Parathyroid adenoma (tissue), 2 donors: ENCODE data around the gene BAZ1A.

Experiments
- H2AFZ ChIP-seq: fragments of 300-600 bp; sonication (generic); one replicate; pipeline ENCODE4 v1.7.0; 2017; ENCODE audit warnings: antibody characterized with exemption, mild to moderate bottlenecking
- H3K27ac ChIP-seq: fragments of 300-600 bp; sonication (generic); one replicate; pipeline ENCODE4 v1.7.0; 2017
- H3K27me3 ChIP-seq: fragments of 300-600 bp; sonication (generic); one replicate; pipeline ENCODE4 v1.7.0; 2017; ENCODE audit warnings: low read length; ENCODE audit not compliant: control insufficient read depth, insufficient read depth
- H3K36me3 ChIP-seq: fragments of 300-600 bp; sonication (generic); one replicate; pipeline ENCODE4 v1.7.0; 2017; ENCODE audit warnings: low read length; ENCODE audit not compliant: control insufficient read depth, insufficient read depth
- H3K4me1 ChIP-seq: fragments of 300-600 bp; sonication (generic); one replicate; pipeline ENCODE4 v1.7.0; 2017; ENCODE audit warnings: control low read depth
- H3K4me2 ChIP-seq: fragments of 300-600 bp; sonication (generic); one replicate; pipeline ENCODE4 v1.7.0; 2017; ENCODE audit warnings: low read length
- H3K4me3 ChIP-seq: fragments of 300-600 bp; sonication (generic); one replicate; pipeline ENCODE4 v1.7.0; 2017; ENCODE audit warnings: low read depth, low read length
- H3K79me2 ChIP-seq: fragments of 300-600 bp; sonication (generic); one replicate; pipeline ENCODE4 v1.7.0; 2017; ENCODE audit warnings: control low read depth
- H3K9ac ChIP-seq: fragments of 300-600 bp; sonication (generic); one replicate; pipeline ENCODE4 v1.7.0; 2017; ENCODE audit warnings: mild to moderate bottlenecking
- H3K9me3 ChIP-seq: fragments of 300-600 bp; sonication (generic); one replicate; pipeline ENCODE4 v1.7.0; 2017; ENCODE audit warnings: low read length; ENCODE audit not compliant: control insufficient read depth
- TF ChIP-seq, protein P1 (sequence below): fragments of 300-600 bp; sonication (generic); IDR thresholded peaks from one replicate; pipeline ENCODE4 v1.7.0; 2017; ENCODE audit warnings: antibody characterized with exemption, mild to moderate bottlenecking
- donor health status: primary hyperparathyroidism.

BAZ1A gene

GRCh38 chr14:34875031-34875922, at the start of gene BAZ1A:
BAZ1A (minus strand) TSS chr14:34875360; CDS start chr14:34874604, 756 bp downstream.
- TF ChIP-seq, protein P1, sequence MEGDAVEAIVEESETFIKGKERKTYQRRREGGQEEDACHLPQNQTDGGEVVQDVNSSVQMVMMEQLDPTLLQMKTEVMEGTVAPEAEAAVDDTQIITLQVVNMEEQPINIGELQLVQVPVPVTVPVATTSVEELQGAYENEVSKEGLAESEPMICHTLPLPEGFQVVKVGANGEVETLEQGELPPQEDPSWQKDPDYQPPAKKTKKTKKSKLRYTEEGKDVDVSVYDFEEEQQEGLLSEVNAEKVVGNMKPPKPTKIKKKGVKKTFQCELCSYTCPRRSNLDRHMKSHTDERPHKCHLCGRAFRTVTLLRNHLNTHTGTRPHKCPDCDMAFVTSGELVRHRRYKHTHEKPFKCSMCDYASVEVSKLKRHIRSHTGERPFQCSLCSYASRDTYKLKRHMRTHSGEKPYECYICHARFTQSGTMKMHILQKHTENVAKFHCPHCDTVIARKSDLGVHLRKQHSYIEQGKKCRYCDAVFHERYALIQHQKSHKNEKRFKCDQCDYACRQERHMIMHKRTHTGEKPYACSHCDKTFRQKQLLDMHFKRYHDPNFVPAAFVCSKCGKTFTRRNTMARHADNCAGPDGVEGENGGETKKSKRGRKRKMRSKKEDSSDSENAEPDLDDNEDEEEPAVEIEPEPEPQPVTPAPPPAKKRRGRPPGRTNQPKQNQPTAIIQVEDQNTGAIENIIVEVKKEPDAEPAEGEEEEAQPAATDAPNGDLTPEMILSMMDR = peak; percentile 9
- H3K27me3 ChIP-seq = no peaks in the 10 kb centered on the region

GRCh38 chr14:34920339-34920738, 45.2 kb upstream of the BAZ1A start:
- no peak overlapping the region for H3K9ac ChIP-seq

More at GRCh38 chr14:34875031-34875922, at the start of gene BAZ1A:
- H2AFZ ChIP-seq = peak within 1 kb of the TSS; percentile 97
- peak within 1 kb of the TSS; percentile 69 for H3K4me2 ChIP-seq
- peak within 1 kb of the TSS; percentile 91 for H3K4me3 ChIP-seq
- H3K27ac ChIP-seq = peak within 1 kb of the TSS; percentile 95
- H3K9me3 ChIP-seq = no peaks in the 10 kb centered on the region
- no peaks in the 10 kb centered on the region for H3K36me3 ChIP-seq
- H3K79me2 ChIP-seq = no peaks in the 10 kb centered on the region
- peak within 1 kb of the TSS; percentile 87 for H3K9ac ChIP-seq
- H3K4me1 ChIP-seq = no peaks in the 10 kb centered on the region

DNA sequence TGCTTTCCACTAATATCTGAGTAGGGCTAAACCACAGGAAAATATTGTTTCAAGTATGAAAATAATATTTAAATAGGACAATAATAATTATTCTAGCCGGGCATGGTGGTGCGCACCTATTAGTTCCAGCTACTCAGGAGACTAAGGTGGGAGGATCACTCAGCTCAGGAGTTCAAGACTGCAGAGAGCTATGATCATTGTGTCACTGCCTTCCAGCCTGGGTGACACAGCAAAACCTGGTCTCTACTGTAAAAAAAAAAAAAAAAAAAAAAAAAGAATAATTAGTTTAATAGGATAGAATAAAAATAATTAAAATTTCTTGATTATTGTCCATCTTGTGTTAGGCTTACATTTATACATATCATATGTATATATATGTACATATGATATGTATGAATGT, 38.5 kb upstream of the BAZ1A start:
- H3K27ac ChIP-seq = no peak overlapping the region
- TF ChIP-seq, protein P1 = no peak
- no peaks in the 10 kb centered on the region for H3K9me3 ChIP-seq
- no peak overlapping the region for H3K4me3 ChIP-seq
- H3K36me3 ChIP-seq = no peaks in the 10 kb centered on the region
- H3K27me3 ChIP-seq = no peaks in the 10 kb centered on the region
- no peak overlapping the region for H3K4me2 ChIP-seq
- no peak overlapping the region for H3K9ac ChIP-seq
- no peak overlapping the region for H2AFZ ChIP-seq
- no peaks in the 10 kb centered on the region for H3K4me1 ChIP-seq
- H3K79me2 ChIP-seq = no peaks in the 10 kb centered on the region

More at GRCh38 chr14:34920339-34920738, 45.2 kb upstream of the BAZ1A start:
- H3K27ac ChIP-seq = no peak overlapping the region
- no peak overlapping the region for H3K4me3 ChIP-seq
- H3K36me3 ChIP-seq = no peaks in the 10 kb centered on the region
- H3K4me1 ChIP-seq = no peaks in the 10 kb centered on the region
- no peaks in the 10 kb centered on the region for H3K9me3 ChIP-seq
- no peak overlapping the region for H2AFZ ChIP-seq
- H3K4me2 ChIP-seq = no peak overlapping the region
- no peaks in the 10 kb centered on the region for H3K79me2 ChIP-seq
- no peaks in the 10 kb centered on the region for H3K27me3 ChIP-seq
- TF ChIP-seq, protein P1 = no peak

DNA sequence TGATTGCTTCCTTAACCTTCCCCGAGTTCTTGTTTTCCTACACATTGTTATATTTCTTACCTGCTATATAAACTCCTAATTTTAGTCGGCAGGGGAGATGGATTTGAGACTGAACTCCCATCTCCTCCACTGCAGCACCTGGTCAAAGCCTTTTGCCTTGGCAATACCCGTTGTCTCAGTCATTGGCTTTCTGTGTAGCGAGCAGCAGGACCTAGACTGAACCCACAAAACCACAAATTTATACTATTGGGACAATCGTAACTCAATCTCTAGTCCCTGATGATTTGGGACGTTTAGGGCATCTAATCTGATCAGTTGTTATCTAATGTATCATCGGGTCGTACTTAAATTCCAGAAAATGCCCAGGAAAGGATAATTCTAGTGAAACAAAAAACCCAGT, 37.8 kb upstream of the BAZ1A start:
- Histone ChIP-seq H3K36me3 (no peaks in the 10 kb centered on the region), H3K9ac (no peak overlapping the region), H3K4me1 (no peaks in the 10 kb centered on the region), H3K9me3 (no peaks in the 10 kb centered on the region), H3K4me2 (no peak overlapping the region), H3K4me3 (no peak overlapping the region), H2AFZ (no peak overlapping the region), H3K27me3 (no peaks in the 10 kb centered on the region), H3K27ac (no peak overlapping the region), H3K79me2 (no peaks in the 10 kb centered on the region)
- TF ChIP-seq, protein P1 = no peak

GRCh38 chr14:34912182-34912581, 37.0 kb upstream of the BAZ1A start:
- H3K4me2 ChIP-seq = no peak overlapping the region
- H3K27me3 ChIP-seq = no peaks in the 10 kb centered on the region
- no peak overlapping the region for H3K27ac ChIP-seq
- H3K36me3 ChIP-seq = no peaks in the 10 kb centered on the region
- TF ChIP-seq, protein P1 = no peak
- no peak overlapping the region for H3K4me3 ChIP-seq
- no peaks in the 10 kb centered on the region for H3K9me3 ChIP-seq
- no peaks in the 10 kb centered on the region for H3K4me1 ChIP-seq
- H3K79me2 ChIP-seq = no peaks in the 10 kb centered on the region
- H2AFZ ChIP-seq = no peak overlapping the region
- no peak overlapping the region for H3K9ac ChIP-seq
